ENCODE results near the gene B4GALT4.
"Not testable (repeated sequence)": the region's sequence is repeated elsewhere in the genome, so short reads cannot be mapped to it uniquely, and the experiment has no call there.

The B4GALT4 gene

GRCh38 chr3:119195151-119195476, 45.6 kb downstream of the B4GALT4 start:
- no peak for DNase-seq (ENCODE audit: low spot score)

GRCh38 chr3:119194237-119195150, 46.2 kb downstream of the B4GALT4 start:
- DNase-seq (ENCODE audit: low spot score) = no peak

GRCh38 chr3:119191800-119192199, 48.9 kb downstream of the B4GALT4 start:
- DNase-seq (ENCODE audit: low spot score) = no peak

- DNase-seq (ENCODE audit: low spot score) = no peak
Observed at GRCh38 chr3:119187266-119187665, 53.4 kb downstream of the B4GALT4 start.

GRCh38 chr3:119184796-119185570, 55.7 kb downstream of the B4GALT4 start:
- DNase-seq (ENCODE audit: low spot score) = no peak

- no peak for DNase-seq (ENCODE audit: low spot score)
Observed at GRCh38 chr3:119184111-119184510, 56.6 kb downstream of the B4GALT4 start.

GRCh38 chr3:119181765-119182164, 58.9 kb downstream of the B4GALT4 start:
- peak; percentile 15 for DNase-seq (ENCODE audit: low spot score)

- no peak for DNase-seq (ENCODE audit: low spot score)
Observed at GRCh38 chr3:119177321-119177720, 63.4 kb downstream of the B4GALT4 start.

GRCh38 chr3:119176778-119177177, 63.9 kb downstream of the B4GALT4 start:
- no peak for DNase-seq (ENCODE audit: low spot score)

- peak; percentile 11 for DNase-seq (ENCODE audit: low spot score)
Observed at GRCh38 chr3:119175872-119176756, 64.6 kb downstream of the B4GALT4 start.

- DNase-seq (ENCODE audit: low spot score) = peak; percentile 69
Observed at GRCh38 chr3:119173325-119173724, 67.4 kb downstream of the B4GALT4 start, which contains the start of gene UPK1B. UPK1B (plus strand) TSS chr3:119173598; CDS start chr3:119186742, 13,144 bp downstream.

- no peak for DNase-seq (ENCODE audit: low spot score)
Observed at GRCh38 chr3:119170821-119171220, 69.9 kb downstream of the B4GALT4 start.

GRCh38 chr3:119164745-119165144, 75.9 kb downstream of the B4GALT4 start:
- DNase-seq (ENCODE audit: low spot score) = not testable (repeated sequence)

Measured in iPS-NIHi11 (cell line).